Measurements from ENCODE around the gene PID1.

PID1 gene

GRCh38 chr2:229174794-229175496 is 96.1 kb downstream of the PID1 start:
- no peak for TF ChIP-seq CTCF (IDR thresholded peaks at IDR 0.05; ENCODE audit: borderline replicate concordance, control extremely low read depth, extremely low read depth, insufficient read depth, missing control alignments)
- in situ Hi-C loops (cut with MboI; ENCODE audit: low sequenced_read_pairs, unreplicated experiment), result no loop called here
- no peak for DNase-seq (ENCODE audit: low spot score)

- DNase-seq (ENCODE audit: low spot score), result no peak
- in situ Hi-C loops (cut with MboI; ENCODE audit: low sequenced_read_pairs, unreplicated experiment), result no loop called here
- TF ChIP-seq CTCF (IDR thresholded peaks at IDR 0.05; ENCODE audit: borderline replicate concordance, control extremely low read depth, extremely low read depth, insufficient read depth, missing control alignments), result no peak
These were observed 97.2 kb downstream of the PID1 start for GRCh38 chr2:229173825-229174359.

GRCh38 chr2:229170916-229171315 is 100.2 kb downstream of the PID1 start:
- no peak for DNase-seq (ENCODE audit: low spot score)
- in situ Hi-C loops (cut with MboI; ENCODE audit: low sequenced_read_pairs, unreplicated experiment), result no loop called here
- no peak for TF ChIP-seq CTCF (IDR thresholded peaks at IDR 0.05; ENCODE audit: borderline replicate concordance, control extremely low read depth, extremely low read depth, insufficient read depth, missing control alignments)

- in situ Hi-C loops (cut with MboI; ENCODE audit: low sequenced_read_pairs, unreplicated experiment), result no loop called here
- no peak for TF ChIP-seq CTCF (IDR thresholded peaks at IDR 0.05; ENCODE audit: borderline replicate concordance, control extremely low read depth, extremely low read depth, insufficient read depth, missing control alignments)
- DNase-seq (ENCODE audit: low spot score), result no peak
These were observed 100.9 kb downstream of the PID1 start for GRCh38 chr2:229170171-229170570.

GRCh38 chr2:229169751-229170150 is 101.3 kb downstream of the PID1 start:
- DNase-seq (ENCODE audit: low spot score), result no peak
- in situ Hi-C loops (cut with MboI; ENCODE audit: low sequenced_read_pairs, unreplicated experiment), result no loop called here
- no peak for TF ChIP-seq CTCF (IDR thresholded peaks at IDR 0.05; ENCODE audit: borderline replicate concordance, control extremely low read depth, extremely low read depth, insufficient read depth, missing control alignments)

- in situ Hi-C loops (cut with MboI; ENCODE audit: low sequenced_read_pairs, unreplicated experiment), result no loop called here
- TF ChIP-seq CTCF (IDR thresholded peaks at IDR 0.05; ENCODE audit: borderline replicate concordance, control extremely low read depth, extremely low read depth, insufficient read depth, missing control alignments), result no peak
- no peak for DNase-seq (ENCODE audit: low spot score)
These were observed 106.4 kb downstream of the PID1 start for GRCh38 chr2:229164545-229165249.
